ENCODE measurements around the gene INPP5K. TPM values are rescaled to one million over a fixed set of nuclear protein-coding genes. Genes with fewer than 3 reads are reported as not detected.
A peak's percentile ranks its signal among the peaks of the same experiment; 100 is the strongest.
"Not testable (repeated sequence)": the region's sequence is repeated elsewhere in the genome, so short reads cannot be mapped to it uniquely, and the experiment has no call there.

The INPP5K gene
- total RNA-seq, 4 donors from 2014 or later, result 18.4 to 44.3 (median 35.0) TPM

DNA sequence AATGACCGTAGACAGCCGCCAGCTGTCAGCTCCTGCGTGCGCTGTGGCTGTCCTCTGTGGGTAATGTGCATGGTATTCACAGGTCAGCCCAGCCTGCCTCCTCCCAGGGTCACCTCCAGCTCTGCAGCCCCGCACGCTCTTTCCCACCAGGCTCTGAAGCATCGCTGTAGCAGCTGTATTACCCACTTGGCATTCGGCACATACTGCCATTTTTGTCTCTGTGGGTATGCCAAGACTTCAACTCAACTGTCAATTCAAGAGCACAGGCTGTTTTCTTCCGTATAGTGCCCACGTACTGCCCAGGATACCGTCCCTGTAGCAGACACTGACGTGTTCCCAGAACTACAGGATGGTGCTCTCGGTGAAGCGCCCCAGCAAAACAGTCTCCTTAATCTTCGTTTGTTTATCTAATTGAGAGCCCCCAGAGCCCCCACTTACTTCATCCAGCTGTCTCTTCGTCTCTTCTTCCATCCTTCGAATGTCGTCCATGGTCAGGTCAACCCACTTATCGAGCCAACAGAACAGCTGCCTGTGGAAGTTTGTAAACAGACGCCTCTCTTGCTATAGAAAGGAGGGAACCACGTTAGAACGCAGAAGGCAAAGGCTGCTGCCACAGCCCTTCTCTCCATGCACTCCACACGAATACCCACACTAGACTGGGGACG lies 17.4 kb upstream of the INPP5K start:
- intact Hi-C loops (cut with DNase I), result no loop called here
- Histone ChIP-seq H3K27me3 (no peaks in the 10 kb centered on the region), H3K9me3 (no peaks in the 10 kb centered on the region), H3K27ac (peak overlapping the region in 3 of 4 donors; percentile 9 to 44 (median 22)), H3K4me1 (no peaks in the 10 kb centered on the region), H3K36me3 (peaks cover 11 to 100% (median 36%) of the 10 kb centered on the region in 3 donors), H3K4me3 (no peak overlapping the region)
- TF ChIP-seq, protein P1, sequence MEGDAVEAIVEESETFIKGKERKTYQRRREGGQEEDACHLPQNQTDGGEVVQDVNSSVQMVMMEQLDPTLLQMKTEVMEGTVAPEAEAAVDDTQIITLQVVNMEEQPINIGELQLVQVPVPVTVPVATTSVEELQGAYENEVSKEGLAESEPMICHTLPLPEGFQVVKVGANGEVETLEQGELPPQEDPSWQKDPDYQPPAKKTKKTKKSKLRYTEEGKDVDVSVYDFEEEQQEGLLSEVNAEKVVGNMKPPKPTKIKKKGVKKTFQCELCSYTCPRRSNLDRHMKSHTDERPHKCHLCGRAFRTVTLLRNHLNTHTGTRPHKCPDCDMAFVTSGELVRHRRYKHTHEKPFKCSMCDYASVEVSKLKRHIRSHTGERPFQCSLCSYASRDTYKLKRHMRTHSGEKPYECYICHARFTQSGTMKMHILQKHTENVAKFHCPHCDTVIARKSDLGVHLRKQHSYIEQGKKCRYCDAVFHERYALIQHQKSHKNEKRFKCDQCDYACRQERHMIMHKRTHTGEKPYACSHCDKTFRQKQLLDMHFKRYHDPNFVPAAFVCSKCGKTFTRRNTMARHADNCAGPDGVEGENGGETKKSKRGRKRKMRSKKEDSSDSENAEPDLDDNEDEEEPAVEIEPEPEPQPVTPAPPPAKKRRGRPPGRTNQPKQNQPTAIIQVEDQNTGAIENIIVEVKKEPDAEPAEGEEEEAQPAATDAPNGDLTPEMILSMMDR (IDR thresholded peaks at IDR 0.05), result no peak
- no peak for TF ChIP-seq POLR2A (IDR thresholded peaks at IDR 0.05)
- 78 to 83% methylated on average over 20 to 21 of the region's 24 CpGs for WGBS, 2 donors
- DNase-seq, result no peak

- DNase-seq, result no peak
- 73 to 86% methylated on average over 1 to 3 of the region's 10 CpGs for WGBS, 2 donors
- H3K4me1 ChIP-seq, result no peaks in the 10 kb centered on the region
- intact Hi-C loops (cut with DNase I), result no loop called here
- no peaks in the 10 kb centered on the region for H3K9me3 ChIP-seq
- H3K4me3 ChIP-seq, result no peak overlapping the region
- peaks cover 11 to 100% (median 28%) of the 10 kb centered on the region in 3 donors for H3K36me3 ChIP-seq
- TF ChIP-seq POLR2A (IDR thresholded peaks at IDR 0.05), result no peak
- TF ChIP-seq, protein P1 (IDR thresholded peaks at IDR 0.05), result peak in 2 of 6 experiments; percentile 18 to 29
- H3K27ac ChIP-seq, result peak overlapping the region in 1 of 4 donors; percentile 44
- H3K27me3 ChIP-seq, result no peaks in the 10 kb centered on the region
Observed at GRCh38 chr17:1532836-1533602, 16.6 kb upstream of the INPP5K start.

DNA sequence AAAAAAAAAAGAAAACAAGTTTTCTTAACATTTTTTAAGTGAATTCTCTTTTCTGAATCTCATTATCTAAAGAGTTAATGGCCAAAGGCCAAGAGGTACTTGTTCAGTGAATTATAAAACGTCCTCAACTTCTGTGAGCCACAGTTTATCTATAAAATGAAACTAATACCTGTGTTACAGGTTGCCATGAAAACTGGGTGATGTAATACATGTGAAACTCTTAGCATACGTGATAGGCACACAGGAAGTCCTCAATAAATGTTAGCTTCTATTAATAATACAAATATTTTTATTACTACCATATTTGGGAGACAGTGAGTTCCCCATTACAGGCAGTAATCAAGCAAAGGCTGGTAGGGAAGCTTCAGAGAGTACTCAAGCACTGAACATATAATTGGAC lies 13.5 kb upstream of the INPP5K start:
- no peak overlapping the region for H3K27ac ChIP-seq
- H3K4me1 ChIP-seq, result no peaks in the 10 kb centered on the region
- no peak overlapping the region for H3K4me3 ChIP-seq
- no peaks in the 10 kb centered on the region for H3K27me3 ChIP-seq
- intact Hi-C loops (cut with DNase I), result no loop called here
- no peak for DNase-seq
- TF ChIP-seq POLR2A (IDR thresholded peaks at IDR 0.05), result no peak
- TF ChIP-seq, protein P1 (IDR thresholded peaks at IDR 0.05), result no peak
- no peaks in the 10 kb centered on the region for H3K9me3 ChIP-seq
- H3K36me3 ChIP-seq, result peaks cover 6 to 100% (median 12%) of the 10 kb centered on the region in 3 donors
- WGBS, 2 donors, result 40 to 41% methylated on average over 2 of the region's 2 CpGs

DNA sequence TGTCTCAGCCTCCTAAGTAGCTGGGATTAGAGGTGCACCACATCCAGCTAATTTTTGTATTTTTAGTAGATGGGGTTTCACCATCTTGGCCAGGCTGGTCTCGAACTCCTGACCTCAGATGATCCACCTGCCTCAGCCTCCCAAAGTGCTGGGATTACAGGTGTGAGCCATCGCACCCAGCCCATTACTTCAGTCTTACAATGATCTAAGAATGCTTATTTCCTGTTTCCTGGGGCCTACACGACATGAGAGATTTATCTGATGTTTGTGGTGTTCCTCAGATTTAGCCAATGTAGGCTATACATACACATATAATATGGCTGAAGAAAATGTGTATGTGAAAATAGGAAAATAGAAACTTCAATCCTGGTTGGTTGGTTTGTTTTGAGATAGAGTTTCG lies 10.5 kb upstream of the INPP5K start:
- intact Hi-C loops (cut with DNase I); H3K27ac ChIP-seq; H3K9me3 ChIP-seq; H3K27me3 ChIP-seq; H3K4me3 ChIP-seq; H3K4me1 ChIP-seq; DNase-seq: not testable (repeated sequence)
- peaks cover 0 to 100% (median 0%) of the 10 kb centered on the region in 3 donors for H3K36me3 ChIP-seq
- 82 to 83% methylated on average over 4 of the region's 4 CpGs for WGBS, 2 donors

- Histone ChIP-seq H3K4me3 (no peak overlapping the region), H3K36me3 (peaks cover 0 to 97% (median 5%) of the 10 kb centered on the region in 3 donors), H3K27me3 (no peaks in the 10 kb centered on the region), H3K9me3 (no peaks in the 10 kb centered on the region), H3K4me1 (peaks cover 2 to 8% (median 4%) of the 10 kb centered on the region in 3 donors), H3K27ac (no peak overlapping the region)
- TF ChIP-seq POLR2A (IDR thresholded peaks at IDR 0.05), result no peak
- TF ChIP-seq, protein P1 (IDR thresholded peaks at IDR 0.05), result no peak
- DNase-seq, result no peak
- intact Hi-C loops (cut with DNase I), result no loop called here
- WGBS, 2 donors, result 90 to 92% methylated on average over 5 of the region's 5 CpGs
Observed at GRCh38 chr17:1522626-1523025, 6.2 kb upstream of the INPP5K start.
